Fibroblast of the aortic adventitia (primary cell): ENCODE measurements around the gene ILDR1. TPM values are rescaled to one million over a fixed set of nuclear protein-coding genes. Genes with fewer than 3 reads are reported as not detected.

Source experiments
- DNase-seq: peaks from one replicate; pipeline ENCODE4 v3.0.0-alpha.2; 2010; ENCODE audit warnings: low read depth
- H3K4me3 ChIP-seq: 2 replicates; pipeline ENCODE4 v1.5.1; 2011; ENCODE audit warnings: low read depth, mild to moderate bottlenecking, control low read depth, low read length, moderate library complexity
- total RNA-seq: library from RNA; depleted of rRNA; stranded (reverse); fragments of >200 nt; gene quantifications from 2 replicates; pipeline ENCODE4 v1.2.3, GENCODE V29; 2012; ENCODE audit warnings: low replicate concordance
- TF ChIP-seq, protein P1 (sequence below): IDR thresholded peaks from 2 replicates; pipeline ENCODE4 v1.5.1; 2011; ENCODE audit warnings: mild to moderate bottlenecking, low read length, control low read depth, inconsistent platforms; ENCODE audit not compliant: insufficient read depth

ILDR1 gene
- total RNA-seq: not detected in 2 replicates

DNA sequence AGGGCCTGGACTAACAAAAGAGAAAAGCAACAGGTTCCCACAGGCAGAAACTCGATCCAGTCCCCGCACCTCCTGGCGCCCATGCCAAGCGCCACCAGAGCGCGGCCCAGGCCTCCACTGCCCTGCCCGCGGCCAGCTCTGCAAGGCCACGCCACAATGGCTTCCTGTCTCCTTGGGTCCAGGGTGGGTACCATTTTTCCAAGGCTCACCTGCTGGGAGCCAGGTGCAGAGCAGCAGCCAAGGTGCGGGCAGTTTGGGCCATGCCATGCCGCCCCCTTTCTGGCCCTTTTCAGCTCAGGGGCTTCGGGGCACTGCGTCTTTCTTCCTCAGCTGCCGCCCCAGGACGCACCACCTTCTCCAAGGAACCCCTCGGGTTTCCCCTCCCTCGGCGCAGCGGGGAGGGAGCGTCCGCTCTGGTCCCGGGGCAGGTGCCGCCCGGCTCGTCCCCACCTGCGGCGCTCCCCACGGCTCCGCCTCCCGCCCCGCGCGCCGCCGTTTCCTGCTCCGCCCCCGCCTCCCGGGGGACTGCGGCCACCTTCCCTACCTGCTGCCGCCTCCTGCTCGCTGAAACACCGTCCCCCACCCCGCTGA, at the start of gene ILDR1:
Gene ILDR1 (minus strand): TSS at position 437 of the 591 bp plus-strand sequence. CDS start 170 bp downstream, at position 267.
- TF ChIP-seq, protein P1, sequence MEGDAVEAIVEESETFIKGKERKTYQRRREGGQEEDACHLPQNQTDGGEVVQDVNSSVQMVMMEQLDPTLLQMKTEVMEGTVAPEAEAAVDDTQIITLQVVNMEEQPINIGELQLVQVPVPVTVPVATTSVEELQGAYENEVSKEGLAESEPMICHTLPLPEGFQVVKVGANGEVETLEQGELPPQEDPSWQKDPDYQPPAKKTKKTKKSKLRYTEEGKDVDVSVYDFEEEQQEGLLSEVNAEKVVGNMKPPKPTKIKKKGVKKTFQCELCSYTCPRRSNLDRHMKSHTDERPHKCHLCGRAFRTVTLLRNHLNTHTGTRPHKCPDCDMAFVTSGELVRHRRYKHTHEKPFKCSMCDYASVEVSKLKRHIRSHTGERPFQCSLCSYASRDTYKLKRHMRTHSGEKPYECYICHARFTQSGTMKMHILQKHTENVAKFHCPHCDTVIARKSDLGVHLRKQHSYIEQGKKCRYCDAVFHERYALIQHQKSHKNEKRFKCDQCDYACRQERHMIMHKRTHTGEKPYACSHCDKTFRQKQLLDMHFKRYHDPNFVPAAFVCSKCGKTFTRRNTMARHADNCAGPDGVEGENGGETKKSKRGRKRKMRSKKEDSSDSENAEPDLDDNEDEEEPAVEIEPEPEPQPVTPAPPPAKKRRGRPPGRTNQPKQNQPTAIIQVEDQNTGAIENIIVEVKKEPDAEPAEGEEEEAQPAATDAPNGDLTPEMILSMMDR: no peak
- H3K4me3 ChIP-seq: no peak within 1 kb of the TSS
- no peak for DNase-seq

DNA sequence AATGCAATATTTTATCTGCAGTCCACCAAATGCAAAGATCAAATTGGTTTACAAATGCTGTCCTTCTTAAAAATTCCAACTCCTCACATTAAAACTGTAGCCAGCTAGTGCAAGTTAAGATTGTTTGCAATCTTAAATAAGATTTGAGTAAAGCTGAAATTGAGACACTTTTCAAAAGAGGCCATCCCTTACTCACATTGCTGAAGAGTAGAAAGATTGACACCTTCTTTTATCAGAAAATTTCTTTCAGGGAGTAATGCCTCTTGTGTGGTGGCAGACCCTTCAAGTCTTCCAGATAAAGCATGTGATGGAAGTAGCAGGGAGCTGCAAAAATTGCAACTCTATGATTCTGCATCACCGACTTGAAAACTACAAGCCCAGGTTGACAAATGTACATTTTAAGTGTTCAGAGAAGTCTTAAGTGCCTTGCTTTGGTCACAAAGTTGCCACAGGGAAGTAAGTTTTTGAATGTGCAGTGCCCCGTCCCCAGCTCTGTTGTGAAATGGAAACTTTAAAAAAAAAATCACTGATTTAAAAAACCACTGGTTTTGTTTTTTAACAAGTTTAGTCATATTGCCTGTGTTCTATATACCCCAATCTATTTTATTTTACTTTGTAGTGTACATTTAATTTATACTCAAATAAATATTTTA, 45.7 kb upstream of the ILDR1 start:
- no peak for DNase-seq
- TF ChIP-seq, protein P1: no peak
- no peak overlapping the region for H3K4me3 ChIP-seq

DNA sequence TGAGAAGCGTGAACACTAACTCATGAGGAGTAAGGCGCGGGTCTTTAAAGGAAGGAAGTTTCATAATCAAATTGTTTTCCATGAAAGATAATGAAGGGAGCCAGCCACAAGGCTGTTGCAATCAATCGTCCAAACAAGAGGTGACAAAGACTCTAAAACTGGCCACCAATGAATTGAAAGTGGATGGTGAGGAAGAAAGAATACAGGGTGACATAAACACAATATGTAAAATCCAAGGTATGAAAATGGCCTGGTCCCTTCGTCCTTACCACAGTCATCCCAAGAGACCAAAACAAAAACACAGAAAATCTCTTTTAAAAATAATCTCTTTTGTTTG, 45.1 kb upstream of the ILDR1 start:
- H3K4me3 ChIP-seq: no peak overlapping the region
- no peak for DNase-seq
- TF ChIP-seq, protein P1: no peak

DNA sequence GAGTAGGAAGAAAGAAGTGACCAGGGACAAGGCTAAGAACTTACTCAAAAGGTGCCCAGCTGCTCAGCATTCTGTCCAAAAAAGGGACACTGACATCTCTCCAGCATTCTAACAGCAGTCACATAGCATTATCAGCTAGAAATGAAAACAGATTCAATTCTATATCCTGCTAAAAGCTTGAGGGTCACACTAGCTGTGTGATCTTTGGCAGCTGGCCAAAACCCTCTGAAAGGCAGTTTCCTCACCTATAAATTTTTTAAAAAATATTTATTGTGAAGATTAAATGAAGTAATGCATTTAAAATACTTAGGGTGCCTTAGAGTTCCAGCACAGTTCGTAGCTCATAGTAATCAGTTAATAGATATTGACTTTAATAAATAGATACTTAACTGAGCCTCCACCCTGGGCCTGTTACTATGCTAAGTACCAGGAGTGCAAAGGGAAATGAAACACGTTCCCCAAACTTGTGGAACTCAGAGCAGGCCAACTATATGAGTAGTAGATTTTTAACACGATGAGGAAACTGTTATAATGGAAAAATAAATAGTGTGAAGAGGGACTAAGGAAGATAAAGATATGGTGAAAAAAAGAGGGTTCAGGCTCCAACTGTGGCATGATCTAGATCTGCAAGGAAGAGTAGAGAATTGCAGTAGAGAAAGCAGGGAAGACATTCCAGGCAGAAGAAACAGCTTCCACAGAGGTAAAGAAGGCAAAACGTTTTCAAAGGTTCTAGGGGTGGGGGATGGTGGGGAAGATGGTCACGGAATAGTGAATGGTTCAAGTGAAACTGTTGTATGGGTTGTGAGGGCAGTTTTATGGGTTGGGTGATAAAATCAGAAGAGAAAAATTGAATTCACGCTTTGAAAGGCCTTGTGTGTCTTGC, 44.5 kb upstream of the ILDR1 start:
- no peak for DNase-seq
- H3K4me3 ChIP-seq: no peak overlapping the region
- TF ChIP-seq, protein P1: no peak

DNA sequence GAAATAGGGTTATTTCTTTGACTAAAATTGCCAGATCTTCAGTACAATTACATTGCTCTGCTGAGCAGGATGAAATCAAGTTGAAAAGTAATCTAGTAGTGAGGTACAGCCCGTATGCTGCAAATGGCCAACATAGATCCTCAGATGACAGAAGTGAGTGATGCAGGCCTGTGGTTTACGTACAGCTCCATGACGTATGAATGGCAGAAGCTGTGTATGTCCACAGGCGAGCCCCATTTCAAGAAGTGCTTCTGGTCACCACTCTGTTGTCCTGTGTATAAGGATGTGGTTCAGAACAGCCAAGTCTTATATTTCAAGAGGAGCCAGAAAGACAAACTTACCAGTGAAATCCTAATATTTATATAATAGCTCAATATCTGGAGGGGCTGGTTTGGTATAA, 42.3 kb upstream of the ILDR1 start:
- TF ChIP-seq, protein P1: no peak
- no peak for DNase-seq
- no peak overlapping the region for H3K4me3 ChIP-seq

DNA sequence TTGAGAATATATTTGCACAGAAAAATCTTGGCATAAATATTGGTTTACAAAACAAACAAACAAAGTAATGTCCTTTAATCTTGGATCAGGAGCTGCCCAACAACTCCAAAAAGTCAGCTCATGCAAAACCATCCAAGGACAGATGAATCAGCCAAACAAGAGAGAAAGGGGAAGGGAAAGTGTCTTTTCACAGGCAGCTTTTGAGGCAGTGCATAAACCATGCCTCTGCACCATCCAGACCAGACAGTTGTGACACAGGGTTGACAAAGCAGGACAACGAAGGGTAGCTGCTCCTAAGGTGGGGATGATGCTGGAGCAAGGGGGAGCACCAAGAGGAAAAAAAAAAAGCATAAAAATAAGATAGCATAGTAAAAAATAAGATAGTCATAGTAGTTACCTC, 41.9 kb upstream of the ILDR1 start:
- no peak for DNase-seq
- H3K4me3 ChIP-seq: no peak overlapping the region
- TF ChIP-seq, protein P1: no peak
